ENCODE data around the gene PCDHGA5. TPM values are rescaled to one million over a fixed set of nuclear protein-coding genes. Genes with fewer than 3 reads are reported as not detected.
"Not testable (repeated sequence)": the region's sequence is repeated elsewhere in the genome, so short reads cannot be mapped to it uniquely, and the experiment has no call there.

Gene PCDHGA5
- total RNA-seq (under 1 TPM in 3 of 5 donors, not detected in 2; 0.06 to 0.43 (median 0.41) TPM), total RNA-seq (0 to 0.41 (median 0.15) reads per million in 29 experiments)
- total RNA-seq (2013): 0.26 TPM

- CTCF ChIA-PET: no interaction called here
- H3K27me3 ChIP-seq (replicated peaks in 1 of 2; ENCODE audit: control insufficient read depth in 2 of 2, extremely low read depth in 1 of 2, insufficient read depth in 2 of 2, low read length in 1 of 2): peaks cover 39 to 48% of the 10 kb centered on the region in 2 experiments
- Mint-ChIP-seq H3K36me3 (peaks cover 20% of the 10 kb centered on the region), H3K4me1 (peaks cover 0 to 2% (median 0%) of the 10 kb centered on the region in 3 donors), H3K27me3 (peaks cover 66 to 84% of the 10 kb centered on the region in 2 donors), H3K4me3 (peak within 1 kb of the TSS in 1 of 3 donors; percentile 11), H3K27ac (no peak within 1 kb of the TSS), H3K9me3 (peaks cover 19 to 44% (median 41%) of the 10 kb centered on the region in 3 donors)
- DNase-seq (no peak), ATAC-seq (replicated peaks in 1 of 4) (no peak)
- POLR2A ChIA-PET: no interaction called here
- H3K9me3 ChIP-seq: peaks cover 11% of the 10 kb centered on the region
- peaks cover 0 to 4% of the 10 kb centered on the region in 2 donors for H3K36me3 ChIP-seq (ENCODE audit: control insufficient read depth in 2 of 2, extremely low read depth in 1 of 2, insufficient read depth in 1 of 2, low read length in 1 of 2)
- 36% methylated on average over 27 of the region's 34 CpGs for WGBS (ENCODE audit: insufficient coverage)
- H3K4me3 ChIP-seq (ENCODE audit: control insufficient read depth in 1 of 2, extremely low read depth in 1 of 2, low read length in 1 of 2): peak within 1 kb of the TSS in 1 of 2 donors; percentile 44
- H3K27ac ChIP-seq (ENCODE audit: low read length): no peak within 1 kb of the TSS
- no peaks in the 10 kb centered on the region for H3K4me1 ChIP-seq (ENCODE audit: control insufficient read depth in 1 of 2, extremely low read depth in 1 of 2, insufficient read depth in 2 of 2, low read length in 2 of 2)
Measured at GRCh38 chr5:141363952-141364660, at the start of gene PCDHGA5. Gene PCDHGA5 (plus strand): TSS chr5:141364162. CDS start chr5:141364331, 169 bp downstream.

- POLR2A ChIA-PET; H3K27ac Mint-ChIP-seq; ATAC-seq (replicated peaks in 1 of 4); H3K27me3 Mint-ChIP-seq; H3K4me3 ChIP-seq (ENCODE audit: control insufficient read depth in 1 of 2, extremely low read depth in 1 of 2, low read length in 1 of 2); DNase-seq; H3K27ac ChIP-seq (ENCODE audit: low read length); H3K4me3 Mint-ChIP-seq; H3K27me3 ChIP-seq (replicated peaks in 1 of 2; ENCODE audit: control insufficient read depth in 2 of 2, extremely low read depth in 1 of 2, insufficient read depth in 2 of 2, low read length in 1 of 2): not testable (repeated sequence)
- 100% methylated on average over 1 of the region's 4 CpGs for WGBS (ENCODE audit: insufficient coverage)
- peaks cover 2 to 19% of the 10 kb centered on the region in 2 experiments for H3K4me1 ChIP-seq (ENCODE audit: control insufficient read depth in 1 of 2, extremely low read depth in 1 of 2, insufficient read depth in 2 of 2, low read length in 2 of 2)
- Mint-ChIP-seq H3K36me3 (peaks cover 70% of the 10 kb centered on the region), H3K9me3 (peaks cover 29 to 61% (median 58%) of the 10 kb centered on the region in 3 donors), H3K4me1 (peaks cover 31 to 38% (median 35%) of the 10 kb centered on the region in 3 donors)
- H3K36me3 ChIP-seq (ENCODE audit: control insufficient read depth in 2 of 2, extremely low read depth in 1 of 2, insufficient read depth in 1 of 2, low read length in 1 of 2): peaks cover 4 to 11% of the 10 kb centered on the region in 2 donors
- H3K9me3 ChIP-seq: peaks cover 33% of the 10 kb centered on the region
- CTCF ChIA-PET: interaction anchor here (0.7 to 1.4 kb wide), 2 partner anchors 75 to 289 kb away, joined by 3 read pairs; no protein-coding TSS in a partner anchor
Measured at GRCh38 chr5:141316963-141317362, 47.0 kb upstream of the PCDHGA5 start.

DNA sequence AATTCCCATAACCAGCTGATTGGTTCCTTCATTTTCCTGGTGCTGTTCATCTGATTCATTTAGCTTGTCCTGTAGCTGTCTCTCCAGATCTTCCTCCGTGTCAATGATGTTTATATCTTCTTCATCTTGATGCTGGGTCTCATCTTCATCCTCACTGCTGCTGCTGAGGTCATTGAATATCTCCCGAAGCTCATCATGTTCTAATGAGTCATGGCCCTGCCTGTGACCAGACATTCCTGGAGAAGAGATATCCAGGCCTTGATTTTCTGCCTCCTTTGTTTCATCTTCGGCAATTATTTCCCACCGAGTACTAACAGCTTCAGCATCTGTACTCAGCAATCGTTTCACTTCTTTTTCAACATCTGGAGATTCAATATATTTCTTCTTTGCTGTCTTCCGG is 44.8 kb upstream of the PCDHGA5 start:
- H3K4me3 Mint-ChIP-seq: peak overlapping the region; percentile 52 to 99 (median 97)
- ATAC-seq (replicated peaks in 1 of 4) (no peak), DNase-seq (no peak)
- no peaks in the 10 kb centered on the region for H3K27me3 ChIP-seq (replicated peaks in 1 of 2; ENCODE audit: control insufficient read depth in 2 of 2, extremely low read depth in 1 of 2, insufficient read depth in 2 of 2, low read length in 1 of 2)
- 100% methylated on average over 2 of the region's 6 CpGs for WGBS (ENCODE audit: insufficient coverage)
- peaks cover 29 to 49% (median 45%) of the 10 kb centered on the region in 3 donors for H3K9me3 Mint-ChIP-seq
- peaks cover 4 to 11% of the 10 kb centered on the region in 2 donors for H3K36me3 ChIP-seq (ENCODE audit: control insufficient read depth in 2 of 2, extremely low read depth in 1 of 2, insufficient read depth in 1 of 2, low read length in 1 of 2)
- POLR2A ChIA-PET: interaction anchor here in 1 of 2 donors (1.3 kb wide), 1 partner anchor 193 kb away, joined by 4 read pairs; no protein-coding TSS in a partner anchor
- peaks cover 2 to 19% of the 10 kb centered on the region in 2 experiments for H3K4me1 ChIP-seq (ENCODE audit: control insufficient read depth in 1 of 2, extremely low read depth in 1 of 2, insufficient read depth in 2 of 2, low read length in 2 of 2)
- peak overlapping the region in 1 of 2 donors; percentile 98 for H3K4me3 ChIP-seq (ENCODE audit: control insufficient read depth in 1 of 2, extremely low read depth in 1 of 2, low read length in 1 of 2)
- H3K27ac Mint-ChIP-seq: no peak overlapping the region
- CTCF ChIA-PET: interaction anchor here (0.5 to 4.8 kb wide), 11 partner anchors 11 to 570 kb away, joined by 3 to 53 read pairs (median 9); partner anchors contain the start of gene PCDHGA1 (in 1 of the 2)
- peaks cover 31 to 37% (median 35%) of the 10 kb centered on the region in 3 donors for H3K4me1 Mint-ChIP-seq
- H3K36me3 Mint-ChIP-seq: peaks cover 58% of the 10 kb centered on the region
- no peak overlapping the region for H3K27ac ChIP-seq (ENCODE audit: low read length)
- peaks cover 29% of the 10 kb centered on the region for H3K9me3 ChIP-seq
- H3K27me3 Mint-ChIP-seq: peaks cover 0 to 2% of the 10 kb centered on the region in 2 donors

DNA sequence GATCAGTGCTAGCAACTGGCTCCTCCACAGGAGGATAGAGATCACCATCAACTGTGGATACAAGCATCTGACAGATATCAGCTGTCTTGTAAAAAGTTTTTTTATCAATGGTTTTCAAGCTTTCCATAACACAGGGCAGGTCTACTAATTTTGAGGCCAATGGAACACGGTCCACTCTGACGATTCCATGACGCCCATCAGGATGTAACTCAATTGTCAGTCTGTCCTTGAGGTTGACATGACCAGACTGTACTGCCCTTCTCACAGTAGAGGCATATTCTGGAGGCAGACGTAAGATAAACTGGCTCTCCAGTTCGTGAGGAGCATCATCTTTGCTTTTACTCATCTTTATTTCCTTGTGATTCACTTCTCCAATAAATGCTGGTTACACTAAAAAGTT is 44.3 kb upstream of the PCDHGA5 start:
- ATAC-seq (replicated peaks in 1 of 4): no peak
- Histone ChIP-seq H3K9me3 (peaks cover 31% of the 10 kb centered on the region), H3K36me3 (ENCODE audit: control insufficient read depth in 2 of 2, extremely low read depth in 1 of 2, insufficient read depth in 1 of 2, low read length in 1 of 2) (peaks cover 4 to 11% of the 10 kb centered on the region in 2 donors), H3K4me3 (ENCODE audit: control insufficient read depth in 1 of 2, extremely low read depth in 1 of 2, low read length in 1 of 2) (peak overlapping the region; percentile 90 to 98), H3K27me3 (replicated peaks in 1 of 2; ENCODE audit: control insufficient read depth in 2 of 2, extremely low read depth in 1 of 2, insufficient read depth in 2 of 2, low read length in 1 of 2) (no peaks in the 10 kb centered on the region), H3K4me1 (ENCODE audit: control insufficient read depth in 1 of 2, extremely low read depth in 1 of 2, insufficient read depth in 2 of 2, low read length in 2 of 2) (peaks cover 2 to 19% of the 10 kb centered on the region in 2 experiments), H3K27ac (ENCODE audit: low read length) (peak overlapping the region; percentile 98)
- DNase-seq: no peak
- ChIA-PET CTCF (interaction anchor here (0.5 to 4.8 kb wide), 29 partner anchors 10 to 604 kb away, joined by 3 to 53 read pairs (median 4); partner anchors contain the start of genes DELE1 (in 1 of the 2), HDAC3 (in 1 of the 2), PCDHB14 (in 1 of the 2) and PCDHGA1 (in 1 of the 2)), POLR2A (interaction anchor here (0.6 to 2.0 kb wide), 8 partner anchors 10 to 1017 kb away, joined by 3 to 12 read pairs (median 4); partner anchors contain the start of gene PCDHGA1 (in 1 of the 2))
- H3K27ac Mint-ChIP-seq: no peak overlapping the region
- H3K9me3 Mint-ChIP-seq: peaks cover 26 to 46% (median 43%) of the 10 kb centered on the region in 3 donors
- 97% methylated on average over 3 of the region's 5 CpGs for WGBS (ENCODE audit: insufficient coverage)
- peaks cover 1 to 2% of the 10 kb centered on the region in 2 donors for H3K27me3 Mint-ChIP-seq
- peak overlapping the region; percentile 97 to 99 (median 99) for H3K4me3 Mint-ChIP-seq
- peaks cover 31 to 36% (median 35%) of the 10 kb centered on the region in 3 donors for H3K4me1 Mint-ChIP-seq
- H3K36me3 Mint-ChIP-seq: peaks cover 56% of the 10 kb centered on the region

GRCh38 chr5:141320225-141321169 is 43.5 kb upstream of the PCDHGA5 start, which contains the start of gene TAF7:
Gene TAF7 (minus strand): TSS chr5:141320784. CDS start chr5:141320044, 740 bp downstream.
- WGBS (ENCODE audit: insufficient coverage): 3% methylated on average over 54 of the region's 67 CpGs
- peaks cover 28% of the 10 kb centered on the region for H3K9me3 ChIP-seq

More at GRCh38 chr5:141320225-141321169, 43.5 kb upstream of the PCDHGA5 start, which contains the start of gene TAF7:
- H3K27ac ChIP-seq (ENCODE audit: low read length): peak within 1 kb of the TSS; percentile 98
- H3K27ac Mint-ChIP-seq: peak within 1 kb of the TSS; percentile 97 to 98
- H3K36me3 Mint-ChIP-seq: peaks cover 48% of the 10 kb centered on the region
- H3K36me3 ChIP-seq (ENCODE audit: control insufficient read depth in 2 of 2, extremely low read depth in 1 of 2, insufficient read depth in 1 of 2, low read length in 1 of 2): peaks cover 4 to 11% of the 10 kb centered on the region in 2 donors
- peaks cover 18 to 42% (median 35%) of the 10 kb centered on the region in 3 donors for H3K9me3 Mint-ChIP-seq
- DNase-seq: peak; percentile 82 to 96 (median 89)
- peak; percentile 92 to 93 (median 92) for ATAC-seq (replicated peaks in 1 of 4)
- CTCF ChIA-PET: interaction anchor here (0.5 to 4.8 kb wide), 38 partner anchors 9 to 1961 kb away, joined by 3 to 53 read pairs (median 4); partner anchors contain the start of genes DELE1 (in 1 of the 2), HDAC3 (in 1 of the 2), PCDHB14 (in 1 of the 2) and PCDHGA1 (in 1 of the 2)
- no peaks in the 10 kb centered on the region for H3K27me3 ChIP-seq (replicated peaks in 1 of 2; ENCODE audit: control insufficient read depth in 2 of 2, extremely low read depth in 1 of 2, insufficient read depth in 2 of 2, low read length in 1 of 2)
- peaks cover 30 to 35% (median 33%) of the 10 kb centered on the region in 3 donors for H3K4me1 Mint-ChIP-seq
- H3K27me3 Mint-ChIP-seq: peaks cover 2 to 3% of the 10 kb centered on the region in 2 donors
- peak within 1 kb of the TSS; percentile 97 to 99 (median 99) for H3K4me3 Mint-ChIP-seq
- H3K4me3 ChIP-seq (ENCODE audit: control insufficient read depth in 1 of 2, extremely low read depth in 1 of 2, low read length in 1 of 2): peak within 1 kb of the TSS; percentile 90 to 98
- peaks cover 2 to 19% of the 10 kb centered on the region in 2 experiments for H3K4me1 ChIP-seq (ENCODE audit: control insufficient read depth in 1 of 2, extremely low read depth in 1 of 2, insufficient read depth in 2 of 2, low read length in 2 of 2)
- POLR2A ChIA-PET: interaction anchor here (0.5 to 2.0 kb wide), 11 partner anchors 10 to 1018 kb away, joined by 3 to 12 read pairs (median 4); partner anchors contain the start of gene PCDHGA1 (in 1 of the 2)
